HG03060 (cell line): ENCODE data around the gene ZNF236.

Experiments
- ATAC-seq: cut with Tn5 transposase; IDR thresholded peaks from one replicate; pipeline ENCODE4 v1.9.1; 2021; ENCODE audit warnings: low read depth, moderate number of reproducible peaks; ENCODE audit not compliant: unreplicated experiment

Gene ZNF236

GRCh38 chr18:76897257-76897656 is 74.9 kb downstream of the ZNF236 start:
- no peak for ATAC-seq

- no peak for ATAC-seq
Measured at GRCh38 chr18:76903386-76903785, 81.0 kb downstream of the ZNF236 start.

GRCh38 chr18:76905821-76906220 is 83.5 kb downstream of the ZNF236 start:
- ATAC-seq = no peak

- no peak for ATAC-seq
Measured at GRCh38 chr18:76908277-76908676, 85.9 kb downstream of the ZNF236 start.

GRCh38 chr18:76909439-76909838 is 87.1 kb downstream of the ZNF236 start:
- ATAC-seq = no peak

- no peak for ATAC-seq
Measured at GRCh38 chr18:76911440-76911839, 89.1 kb downstream of the ZNF236 start.

GRCh38 chr18:76913583-76913982 is 91.2 kb downstream of the ZNF236 start:
- ATAC-seq = no peak

GRCh38 chr18:76914314-76914713 is 92.0 kb downstream of the ZNF236 start:
- no peak for ATAC-seq

GRCh38 chr18:76914796-76915195 is 92.4 kb downstream of the ZNF236 start:
- no peak for ATAC-seq

- ATAC-seq = no peak
Measured at GRCh38 chr18:76915456-76915855, 93.1 kb downstream of the ZNF236 start.

GRCh38 chr18:76920974-76921373 is 98.6 kb downstream of the ZNF236 start:
- no peak for ATAC-seq

- ATAC-seq = peak; percentile 65
Measured at GRCh38 chr18:76922107-76922506, 99.8 kb downstream of the ZNF236 start.

GRCh38 chr18:76923485-76924085 is 101.2 kb downstream of the ZNF236 start:
- no peak for ATAC-seq

- ATAC-seq = no peak
Measured at GRCh38 chr18:76925501-76925900, 103.1 kb downstream of the ZNF236 start.

- no peak for ATAC-seq
Measured at GRCh38 chr18:76927223-76927725, 104.9 kb downstream of the ZNF236 start.

GRCh38 chr18:76928179-76928868 is 106.0 kb downstream of the ZNF236 start:
- no peak for ATAC-seq

- ATAC-seq = no peak
Measured at GRCh38 chr18:76931171-76931570, 108.8 kb downstream of the ZNF236 start.

GRCh38 chr18:76932026-76932819 is 109.9 kb downstream of the ZNF236 start:
- no peak for ATAC-seq

GRCh38 chr18:76935722-76936337 is 113.5 kb downstream of the ZNF236 start:
- ATAC-seq = no peak

GRCh38 chr18:76936877-76937276 is 114.5 kb downstream of the ZNF236 start:
- ATAC-seq = no peak

- ATAC-seq = no peak
Measured at GRCh38 chr18:76937597-76937996, 115.2 kb downstream of the ZNF236 start.
